HepG2 (cell line): Measurements from ENCODE around the gene CDH13. TPM values are rescaled to one million over a fixed set of nuclear protein-coding genes. Genes with fewer than 3 reads are reported as not detected.

Experiments
- ATAC-seq: fragments of 200-7000 bp; cut with Tn5 transposase; 3 replicates; pipeline ENCODE4 v1.9.1; 2020; ENCODE audit warnings: mild to moderate bottlenecking, moderate library complexity
- BruUV-seq: library from RNA; stranded (reverse); fragments of 400-500 nt; replicated peaks from 2 replicates; lab custom pipeline; 2021; lab: Mats Ljungman, UMichigan
- CTCF ChIA-PET: fragments of 300-600 bp; formaldehyde crosslinking; extraction: SDS; loops from one replicate; lab custom pipeline; 2021; ENCODE audit warnings: low total read pairs, inconsistent platforms, low intra/inter-chr PET ratio; lab: Yijun Ruan, JAX
- POLR2A ChIA-PET: fragments of 350-600 bp; sonication (Branson Sonifier 250); formaldehyde crosslinking; loops from one replicate; lab custom pipeline; 2020; ENCODE audit warnings: antibody characterized with exemption, inconsistent platforms; lab: Yijun Ruan, JAX
- DNase-seq: peaks from one replicate; pipeline ENCODE4 v3.0.0-alpha.2; 2015; ENCODE audit warnings: low spot score
- FAIRE-seq: peaks from 3 replicates; lab custom pipeline; 2011; peaks lifted over from hg19 to GRCh38; lab: Jason Lieb, UNC
- H2AFZ ChIP-seq: one replicate; pipeline ENCODE4 v1.6.1; 2011; ENCODE audit warnings: low read length, inconsistent platforms
- H3K27ac ChIP-seq: fragments of 300-600 bp; 3 replicates; pipeline ENCODE4 v1.8.0; 2011; ENCODE audit warnings: mixed run types, mild to moderate bottlenecking, mixed read lengths, low read length, inconsistent platforms; ENCODE audit not compliant: insufficient read depth; ENCODE audit errors: extremely low read length
- H3K27me3 ChIP-seq, 2 experiments: fragments of 200-600 bp in 1 of 2; 2 replicates in 1 of 2; 3 replicates in 1 of 2; pipeline versions ENCODE4 v1.6.0 to v1.8.0; 2011; ENCODE audit warnings: low read length in 2 of 2, mild to moderate bottlenecking in 2 of 2, moderate library complexity in 2 of 2, inconsistent platforms in 1 of 2; ENCODE audit not compliant: insufficient read depth in 2 of 2, control insufficient read depth in 1 of 2
- H3K36me3 ChIP-seq, 2 experiments: fragments of 200-600 bp in 1 of 2; replicated peaks in 1 of 2; 2 replicates in 1 of 2; 3 replicates in 1 of 2; pipeline versions ENCODE4 v1.5.1 to v1.8.0; 2011; ENCODE audit warnings: low read length in 2 of 2, inconsistent platforms in 1 of 2; ENCODE audit not compliant: insufficient read depth in 2 of 2, control insufficient read depth in 1 of 2
- H3K4me1 ChIP-seq: 2 replicates; pipeline ENCODE4 v1.5.1; 2012; ENCODE audit warnings: low read length, inconsistent platforms; ENCODE audit not compliant: insufficient read depth
- H3K4me2 ChIP-seq: 2 replicates; pipeline ENCODE4 v1.6.0; 2011; ENCODE audit warnings: low read depth, low read length, inconsistent platforms
- H3K4me3 ChIP-seq, 3 experiments: fragments of 200-600 bp in 1 of 3; sonication (generic), shearing (Covaris generic) in 1 of 3; replicated peaks in 1 of 3; 2 replicates each; pipeline ENCODE4 v1.5.1; 2011 to 2016; ENCODE audit warnings: low read length in 3 of 3, inconsistent platforms in 2 of 3, low read depth in 2 of 3, mild to moderate bottlenecking in 2 of 3, control low read depth in 1 of 3, mixed read lengths in 1 of 3; ENCODE audit not compliant: insufficient read depth in 1 of 3
- H3K79me2 ChIP-seq: one replicate; pipeline ENCODE4 v1.6.1; 2011; ENCODE audit warnings: low read length, inconsistent platforms; ENCODE audit not compliant: insufficient read depth
- H3K9ac ChIP-seq: 2 replicates; pipeline ENCODE4 v1.6.0; 2011; ENCODE audit warnings: mild to moderate bottlenecking, low read depth, low read length, inconsistent platforms; ENCODE audit not compliant: insufficient read depth
- H3K9me3 ChIP-seq: 2 replicates; pipeline ENCODE4 v1.5.1; 2012; ENCODE audit warnings: mild to moderate bottlenecking, low read length
- H4K20me1 ChIP-seq: 2 replicates; pipeline ENCODE4 v1.6.0; 2011; ENCODE audit warnings: inconsistent platforms, mild to moderate bottlenecking, low read length, moderate library complexity; ENCODE audit not compliant: insufficient read depth
- ATF7 ChIP-seq, 2 experiments: fragments of 450-650 bp in 1 of 2; sonication (generic) in 1 of 2; formaldehyde crosslinking in 1 of 2; IDR thresholded peaks; 2 replicates each; pipeline versions ENCODE4 v1.4.0 to v1.6.1; 2016 to 2020; ENCODE audit warnings: antibody characterized with exemption in 1 of 2, mild to moderate bottlenecking in 1 of 2, missing genetic modification reagents in 1 of 2
- ERF ChIP-seq: IDR thresholded peaks from 2 replicates; pipeline ENCODE4 v1.6.1; 2018; ENCODE audit warnings: missing biosample characterization, missing genetic modification reagents
- LCORL ChIP-seq, 2 experiments: fragments of 450-650 bp in 1 of 2; sonication (generic) in 1 of 2; formaldehyde crosslinking in 1 of 2; IDR thresholded peaks; 2 replicates each; pipeline versions ENCODE4 v1.5.0 to v1.6.1; 2017 to 2020; ENCODE audit warnings: antibody characterized with exemption in 1 of 2, missing genetic modification reagents in 1 of 2
- TARDBP ChIP-seq: sonication (generic); formaldehyde crosslinking; IDR thresholded peaks from 2 replicates; pipeline ENCODE4 v1.8.0; 2022; ENCODE audit warnings: mild to moderate bottlenecking, missing genetic modification reagents
- TSC22D2 ChIP-seq: sonication (generic); formaldehyde crosslinking; IDR thresholded peaks from 2 replicates; pipeline ENCODE4 v1.5.1; 2020; ENCODE audit warnings: missing genetic modification reagents, mild to moderate bottlenecking, borderline replicate concordance
- ZFP36L1 ChIP-seq: sonication (generic); formaldehyde crosslinking; IDR thresholded peaks from 2 replicates; pipeline ENCODE4 v1.8.0; 2022; ENCODE audit warnings: mild to moderate bottlenecking, missing genetic modification reagents, moderate library complexity
- ZNF503 ChIP-seq: sonication (generic); formaldehyde crosslinking; IDR thresholded peaks from 2 replicates; pipeline ENCODE4 v1.4.0; 2020; ENCODE audit warnings: missing genetic modification reagents
- ZNF792 ChIP-seq: IDR thresholded peaks from 2 replicates; pipeline ENCODE4 v1.6.1; 2016
- WGBS: methylation state at CpG from one replicate; pipeline ENCODE4 v1.1.6; 2017; ENCODE audit warnings: low lambda C conversion rate; 5-methylcytosine and 5-hydroxymethylcytosine counted together
- in situ Hi-C: cut with HindIII; loops from 2 replicates; pipeline ENCODE4 v1.10.0; 2017; ENCODE audit warnings: low pct_unique_long_range_greater_than_20kb; ENCODE audit not compliant: extremely low pct_ligation_motif_present
- intact Hi-C: fragments of 100-400 bp; cut with micrococcal nuclease; formaldehyde crosslinking; loops from one replicate; pipeline ENCODE4 v1.10.0; 2022; ENCODE audit not compliant: unreplicated experiment
- polyA plus RNA-seq, 8 experiments: library from polyadenylated mRNA; depleted of rRNA in 3 of 8; stranded (reverse) in 7 of 8; unstranded in 1 of 8; fragments of >200 nt; fragmentation: Illumina TruSeq in 4 of 8; extraction: Trizol in 4 of 8; gene quantifications; 2 replicates each; pipeline versions ENCODE4 v1.2.1 to v1.2.3, GENCODE V29; 2011 to 2016; ENCODE audit warnings: low read depth in 4 of 8, missing spikeins in 1 of 8, mixed read lengths in 1 of 8; ENCODE audit not compliant: insufficient read depth in 1 of 8
- total RNA-seq, 5 experiments: library from RNA; depleted of rRNA; stranded (reverse); fragments of >200 nt; fragmentation: Illumina TruSeq; extraction: Trizol; gene quantifications; 2 replicates each; pipeline ENCODE4 v1.2.3, GENCODE V29; 2016; ENCODE audit warnings: low read depth in 1 of 5

Gene CDH13
- total and polyA plus RNA-seq, 2 of the 13 experiments (the other 11 are each of a cell fraction or from before 2014, with no cell fraction given), result not detected

- POLR2A ChIA-PET, result no interaction called here
- peaks cover 27% of the 10 kb centered on the region for H3K9me3 ChIP-seq
- WGBS, result 16% methylated on average over 3 of the region's 3 CpGs
- TF ChIP-seq ZNF503 (CRISPR knock-in tag) (no peak), ATF7 (IDR thresholded peaks at IDR 0.05) (peak; percentile 54; the same call in 1 of the 2 replicates), ATF7 (CRISPR knock-in tag; IDR thresholded peaks at IDR 0.05) (no peak), TSC22D2 (CRISPR knock-in tag) (no peak), ZNF792 (CRISPR knock-in tag) (no peak)
- no peaks in the 10 kb centered on the region for H3K4me1 ChIP-seq
- CTCF ChIA-PET, result no interaction called here
- H3K79me2 ChIP-seq, result no peaks in the 10 kb centered on the region
- no peak overlapping the region for H3K4me3 ChIP-seq
- ATAC-seq (no peak), FAIRE-seq (no peak), DNase-seq (no peak)
- no peak overlapping the region for H3K27ac ChIP-seq
- no peak overlapping the region for H3K4me2 ChIP-seq
- intact Hi-C loops (no loop called here), in situ Hi-C loops (no loop called here)
- no peaks in the 10 kb centered on the region for H3K36me3 ChIP-seq
- H2AFZ ChIP-seq, result no peak overlapping the region
- H3K9ac ChIP-seq, result no peak overlapping the region
- BruUV-seq, result no TSS peak
- H4K20me1 ChIP-seq, result no peaks in the 10 kb centered on the region
- no peaks in the 10 kb centered on the region for H3K27me3 ChIP-seq
Measured at GRCh38 chr16:83130039-83130438, 503.3 kb downstream of the CDH13 start.

GRCh38 chr16:83134638-83135037, 507.9 kb downstream of the CDH13 start:
- TF ChIP-seq TARDBP (CRISPR knock-in tag) (no peak), ZFP36L1 (CRISPR knock-in tag) (no peak), LCORL (IDR thresholded peaks at IDR 0.05) (peak; percentile 37; the same call in 1 of the 2 replicates), LCORL (CRISPR knock-in tag; IDR thresholded peaks at IDR 0.05) (no peak), ERF (CRISPR knock-in tag) (no peak)
- ATAC-seq (no peak), DNase-seq (no peak), FAIRE-seq (no peak)
- 35% methylated on average over 4 of the region's 4 CpGs for WGBS
- H3K4me1 ChIP-seq, result peaks cover 25% of the 10 kb centered on the region
- intact Hi-C loops, result no loop called here
- no peak overlapping the region for H3K4me3 ChIP-seq
- no peaks in the 10 kb centered on the region; a peak in 1 of 5 replicates for H3K27me3 ChIP-seq
- H3K27ac ChIP-seq, result no peak overlapping the region
- no peaks in the 10 kb centered on the region for H4K20me1 ChIP-seq
- H3K9ac ChIP-seq, result no peak overlapping the region
- CTCF ChIA-PET, result no interaction called here
- no peak overlapping the region for H2AFZ ChIP-seq
- H3K79me2 ChIP-seq, result no peaks in the 10 kb centered on the region
- no peaks in the 10 kb centered on the region for H3K9me3 ChIP-seq
- in situ Hi-C loops, result no loop called here
- POLR2A ChIA-PET, result no interaction called here
- H3K36me3 ChIP-seq, result no peaks in the 10 kb centered on the region
- H3K4me2 ChIP-seq, result no peak overlapping the region
- BruUV-seq, result no TSS peak
